GM18520 (cell line): ENCODE results near the gene BTNL8.

Experiments used
- ATAC-seq: cut with Tn5 transposase; IDR thresholded peaks from one replicate; pipeline ENCODE4 v1.9.1; 2021; ENCODE audit not compliant: unreplicated experiment

BTNL8 gene

DNA sequence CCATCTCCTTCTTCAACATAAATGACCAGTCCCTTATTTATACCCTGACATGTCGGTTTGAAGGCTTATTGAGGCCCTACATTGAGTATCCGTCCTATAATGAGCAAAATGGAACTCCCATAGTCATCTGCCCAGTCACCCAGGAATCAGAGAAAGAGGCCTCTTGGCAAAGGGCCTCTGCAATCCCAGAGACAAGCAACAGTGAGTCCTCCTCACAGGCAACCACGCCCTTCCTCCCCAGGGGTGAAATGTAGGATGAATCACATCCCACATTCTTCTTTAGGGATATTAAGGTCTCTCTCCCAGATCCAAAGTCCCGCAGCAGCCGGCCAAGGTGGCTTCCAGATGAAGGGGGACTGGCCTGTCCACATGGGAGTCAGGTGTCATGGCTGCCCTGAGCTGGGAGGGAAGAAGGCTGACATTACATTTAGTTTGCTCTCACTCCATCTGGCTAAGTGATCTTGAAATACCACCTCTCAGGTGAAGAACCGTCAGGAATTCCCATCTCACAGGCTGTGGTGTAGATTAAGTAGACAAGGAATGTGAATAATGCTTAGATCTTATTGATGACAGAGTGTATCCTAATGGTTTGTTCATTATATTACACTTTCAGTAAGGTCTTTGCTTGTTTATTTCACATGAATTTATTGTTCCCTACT, 51.5 kb downstream of the BTNL8 start:
- ATAC-seq: no peak

DNA sequence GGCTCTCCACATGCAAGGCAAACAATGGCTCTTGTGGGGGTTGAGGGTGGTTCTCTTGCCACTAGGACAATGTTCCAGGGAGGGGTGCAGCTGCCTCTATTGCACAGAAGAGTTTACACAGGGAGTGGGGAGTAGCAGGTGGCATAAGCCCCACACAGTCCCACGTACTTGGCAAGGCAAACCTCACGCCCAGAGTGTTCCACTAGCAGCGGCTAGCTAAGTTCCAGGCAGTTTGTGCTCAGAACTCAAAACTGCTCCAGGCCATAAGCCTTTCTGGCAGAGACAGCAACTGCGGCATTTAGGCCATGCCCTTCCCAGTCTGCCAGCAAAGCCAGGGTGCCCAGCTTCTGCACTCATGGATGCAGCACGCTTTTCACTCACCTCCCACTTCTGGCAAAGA, 60.7 kb downstream of the BTNL8 start:
- ATAC-seq: no peak

DNA sequence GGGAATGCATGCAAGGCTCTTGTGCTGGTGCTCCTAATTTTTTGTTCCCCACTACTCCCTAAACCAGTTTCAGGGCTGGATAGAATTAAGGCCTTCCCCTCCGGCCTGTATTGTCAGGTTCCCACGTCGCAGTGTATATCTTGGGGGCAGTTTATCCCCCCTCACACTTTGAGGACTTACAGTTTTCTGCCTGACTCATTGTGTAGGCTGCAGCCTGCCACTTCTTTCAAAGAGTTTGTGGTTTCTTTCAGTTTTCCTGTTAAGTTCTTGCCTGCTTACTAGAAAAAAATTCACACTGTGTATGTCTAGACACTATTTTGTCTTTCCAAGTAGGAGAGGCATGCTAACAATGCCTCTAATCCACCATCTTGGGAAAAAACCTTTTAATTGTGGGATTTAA, 61.2 kb downstream of the BTNL8 start:
- ATAC-seq: no peak

DNA sequence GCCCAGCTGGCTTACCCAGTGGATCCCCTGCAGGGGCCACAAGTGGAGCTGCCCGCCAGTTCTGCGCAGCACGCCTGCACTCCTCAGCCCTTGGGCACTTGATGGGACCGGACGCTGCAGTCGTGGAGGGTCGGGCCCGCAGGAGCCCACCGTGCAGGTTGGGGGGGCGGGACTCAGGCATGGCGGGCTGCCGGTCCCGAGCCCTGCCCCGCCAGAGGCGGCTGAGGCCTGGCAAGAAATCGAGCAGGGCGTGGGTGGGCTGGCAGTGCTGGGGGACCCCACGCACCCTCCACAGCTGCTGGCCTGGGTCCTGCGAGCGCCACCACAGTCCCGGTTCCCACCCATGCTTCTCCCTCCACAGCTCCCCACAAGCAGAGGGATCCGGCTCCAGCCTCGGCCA, 70.4 kb downstream of the BTNL8 start:
- ATAC-seq: no peak

DNA sequence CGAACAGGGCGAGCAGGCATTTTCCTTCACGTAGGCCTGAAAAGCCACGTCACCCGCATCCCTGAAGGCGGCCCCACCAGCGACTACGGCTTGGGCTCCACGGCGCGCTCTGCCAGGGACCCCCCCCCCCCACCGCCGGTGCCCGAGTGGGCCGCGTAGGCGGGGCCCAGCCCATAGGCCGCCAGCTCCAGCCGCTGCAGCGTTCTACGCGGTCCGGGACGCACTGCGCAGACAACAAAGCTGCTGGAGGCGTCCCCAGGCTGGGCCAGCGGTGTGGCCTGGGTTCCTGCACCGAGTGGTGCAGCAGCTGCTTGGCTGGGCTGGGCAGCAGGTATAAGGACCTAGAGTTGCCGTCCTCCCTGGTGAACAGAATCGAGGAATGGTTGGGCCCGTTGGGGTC, 71.4 kb downstream of the BTNL8 start:
- ATAC-seq: no peak

DNA sequence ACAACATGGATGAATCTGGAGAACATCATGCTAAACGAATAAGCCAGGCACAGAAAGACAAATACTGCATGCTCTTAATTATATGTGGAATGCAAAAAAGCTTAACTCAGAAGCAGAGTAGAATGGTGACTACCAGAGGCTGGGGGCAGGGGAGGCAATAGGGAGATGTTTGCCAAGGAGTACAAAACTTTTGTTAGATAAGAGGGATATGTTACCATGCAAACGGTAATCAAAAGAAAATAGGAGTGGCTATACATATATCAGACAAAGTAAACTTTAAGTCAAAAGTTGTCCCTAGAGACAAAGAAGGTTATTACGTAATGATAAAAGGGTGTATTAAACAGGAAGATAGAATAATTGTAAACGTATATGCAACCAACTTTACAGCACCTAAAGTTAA, 71.9 kb downstream of the BTNL8 start:
- ATAC-seq: no peak

DNA sequence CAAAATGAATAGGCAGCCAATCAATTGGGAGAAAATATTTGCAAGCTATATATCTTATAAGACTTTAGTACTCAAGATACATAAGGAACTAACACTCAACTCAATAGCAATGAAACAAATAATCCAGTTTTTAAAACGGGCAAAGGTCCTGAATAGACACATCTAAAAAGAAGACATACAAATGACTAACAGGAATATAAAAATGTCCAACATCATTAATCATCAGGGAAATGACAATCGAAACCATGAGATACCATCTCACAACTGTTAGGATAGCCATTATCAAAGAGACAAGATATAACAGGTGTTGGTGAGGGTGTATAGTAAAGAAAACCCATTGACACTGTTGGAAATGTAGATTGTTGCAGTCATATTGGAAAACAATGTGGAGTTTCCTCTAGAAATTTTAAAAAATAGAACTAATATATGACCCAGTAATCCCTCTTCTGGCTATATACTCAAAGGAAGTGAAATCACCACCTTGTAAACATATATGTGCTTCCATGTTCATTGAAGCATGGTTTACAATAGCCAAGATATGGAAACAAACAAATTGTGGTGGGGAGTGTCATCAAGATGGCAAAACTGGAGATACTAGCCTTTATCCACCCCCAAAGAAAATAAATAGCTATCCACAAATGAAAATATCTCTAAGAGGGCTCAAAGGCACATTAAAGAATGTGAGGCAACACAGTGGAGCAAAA, 75.8 kb downstream of the BTNL8 start:
- no peak for ATAC-seq

DNA sequence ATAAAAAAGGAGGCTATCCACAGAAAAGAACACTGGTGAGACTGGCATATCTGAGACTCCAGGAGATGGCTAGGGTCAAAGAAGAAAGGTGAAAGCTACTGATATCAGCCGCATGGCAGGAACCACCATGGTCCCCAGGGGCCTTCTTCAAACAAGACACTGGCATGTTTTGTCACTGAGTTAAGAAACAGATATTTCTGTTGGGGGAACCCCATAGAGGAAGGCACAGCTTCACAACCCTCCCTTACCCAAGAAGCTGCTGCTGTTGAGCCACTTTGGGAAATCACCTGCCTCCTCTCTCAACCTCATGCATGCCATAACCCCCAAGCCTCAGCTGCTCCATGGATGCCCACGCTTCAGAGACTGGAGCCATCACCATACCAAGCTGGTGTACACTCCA, 76.4 kb downstream of the BTNL8 start:
- peak; percentile 96 for ATAC-seq

DNA sequence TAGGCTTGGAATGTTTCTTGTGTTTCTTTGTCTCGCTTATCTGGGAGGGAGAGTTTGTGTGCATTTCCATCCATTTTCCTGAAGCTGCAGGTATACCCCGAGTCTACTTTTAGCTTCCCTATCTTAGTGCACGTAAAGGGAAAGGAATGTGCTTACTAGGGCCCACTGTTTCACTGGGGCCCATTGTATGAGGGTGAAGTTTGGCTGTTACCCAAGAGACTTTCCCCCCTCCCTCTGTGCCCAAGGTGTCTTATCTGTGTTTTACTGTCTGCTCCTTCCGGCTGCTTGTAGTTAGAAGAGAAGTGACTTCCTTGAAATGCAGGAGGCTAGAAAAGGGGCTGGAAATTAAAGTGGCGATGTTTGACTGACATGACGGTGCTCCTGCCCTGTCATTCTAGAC, 77.6 kb downstream of the BTNL8 start:
- no peak for ATAC-seq

DNA sequence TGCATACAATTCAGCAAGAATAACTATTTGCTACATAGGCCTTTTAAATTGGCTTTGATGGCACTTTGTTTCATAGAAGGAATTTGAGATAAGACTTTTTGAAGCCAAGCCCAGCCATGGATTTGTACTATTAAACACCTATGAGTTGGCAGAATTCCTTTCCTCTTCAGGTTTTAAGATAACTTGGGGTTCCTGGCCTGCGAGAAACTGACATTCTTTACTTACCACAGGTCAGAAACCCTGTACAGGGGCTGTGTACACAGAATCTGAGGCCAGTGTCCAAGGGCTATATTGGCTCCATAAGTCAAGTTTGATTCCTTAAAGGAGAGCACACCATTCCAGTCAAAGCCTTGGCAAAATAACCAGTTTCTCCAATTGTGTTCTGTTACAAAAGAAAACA, 78.9 kb downstream of the BTNL8 start:
- ATAC-seq: no peak

DNA sequence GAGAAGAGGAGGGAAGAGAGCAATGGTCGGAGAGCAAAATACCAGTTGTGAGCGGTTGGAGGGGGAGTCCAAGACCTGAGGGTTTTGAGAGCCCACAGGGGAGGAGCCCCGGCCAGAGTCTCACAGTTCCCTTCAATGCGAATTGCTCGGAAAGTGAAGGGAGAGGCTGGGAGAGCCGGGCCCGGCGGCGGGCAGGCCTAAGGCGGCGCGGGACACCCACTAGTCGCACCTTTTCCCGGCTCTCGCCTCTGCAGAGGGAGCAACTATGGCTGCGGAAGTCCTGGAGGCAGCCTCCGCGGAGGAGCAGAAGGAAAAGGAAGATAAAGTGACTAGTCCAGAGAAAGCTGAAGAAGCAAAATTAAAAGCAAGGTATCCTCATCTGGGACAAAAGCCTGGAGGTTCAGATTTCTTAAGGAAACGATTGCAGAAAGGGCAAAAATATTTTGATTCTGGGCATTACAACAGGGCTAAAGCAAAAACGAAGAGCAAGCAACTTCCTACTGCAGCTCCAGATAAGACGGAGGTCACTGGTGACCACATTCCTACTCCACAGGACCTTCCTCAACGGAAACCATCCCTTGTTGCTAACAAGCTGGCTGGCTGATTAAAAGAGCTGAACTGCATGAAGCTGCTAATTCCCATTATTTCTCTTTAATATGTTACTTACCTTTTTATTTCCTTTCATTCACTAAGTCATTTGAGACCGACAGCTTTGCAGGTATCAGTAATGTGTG, 83.2 kb downstream of the BTNL8 start:
- ATAC-seq: no peak

DNA sequence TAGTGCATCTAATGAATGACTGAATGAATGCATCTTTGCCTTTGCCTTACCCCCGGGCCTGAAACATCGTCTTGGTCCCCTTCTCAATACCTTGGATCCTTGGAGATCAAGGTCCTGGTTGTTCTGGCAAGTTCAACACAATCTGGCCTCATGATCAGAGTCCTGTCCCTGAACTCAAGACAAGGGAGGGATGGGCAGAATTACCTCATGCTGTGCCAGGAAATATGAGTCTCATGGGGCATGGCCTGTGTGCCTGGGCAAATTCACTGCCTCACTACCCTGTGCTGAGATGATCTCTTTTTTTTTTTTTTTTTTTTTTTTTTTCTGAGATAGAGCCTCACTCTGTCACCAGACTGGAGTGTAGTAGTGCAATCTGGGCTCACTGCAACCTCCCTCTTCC, 89.1 kb downstream of the BTNL8 start:
- no peak for ATAC-seq

DNA sequence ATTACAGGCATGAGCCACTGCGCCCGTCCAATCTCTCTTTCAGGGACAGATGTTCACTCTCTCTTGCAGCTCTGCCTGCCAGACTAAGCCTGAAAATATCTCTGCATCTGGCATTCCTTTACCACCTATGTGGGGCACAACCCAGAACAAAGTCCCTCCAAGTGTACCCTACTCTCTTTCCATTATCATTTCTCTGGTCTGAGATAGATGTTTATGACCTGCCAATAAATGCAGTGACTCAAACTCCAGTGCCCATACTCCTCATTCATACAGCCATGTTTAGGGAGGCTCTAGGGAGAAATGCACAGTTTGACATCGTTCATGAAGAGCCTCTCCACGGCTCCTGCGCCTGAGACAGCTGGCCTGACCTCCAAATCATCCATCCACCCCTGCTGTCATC, 89.6 kb downstream of the BTNL8 start, which contains the start of gene BTNL3:
TSS of gene BTNL3 (plus strand) at position 255 of the 400 bp plus-strand sequence. CDS start 183 bp downstream, outside the sequence.
- no peak for ATAC-seq

DNA sequence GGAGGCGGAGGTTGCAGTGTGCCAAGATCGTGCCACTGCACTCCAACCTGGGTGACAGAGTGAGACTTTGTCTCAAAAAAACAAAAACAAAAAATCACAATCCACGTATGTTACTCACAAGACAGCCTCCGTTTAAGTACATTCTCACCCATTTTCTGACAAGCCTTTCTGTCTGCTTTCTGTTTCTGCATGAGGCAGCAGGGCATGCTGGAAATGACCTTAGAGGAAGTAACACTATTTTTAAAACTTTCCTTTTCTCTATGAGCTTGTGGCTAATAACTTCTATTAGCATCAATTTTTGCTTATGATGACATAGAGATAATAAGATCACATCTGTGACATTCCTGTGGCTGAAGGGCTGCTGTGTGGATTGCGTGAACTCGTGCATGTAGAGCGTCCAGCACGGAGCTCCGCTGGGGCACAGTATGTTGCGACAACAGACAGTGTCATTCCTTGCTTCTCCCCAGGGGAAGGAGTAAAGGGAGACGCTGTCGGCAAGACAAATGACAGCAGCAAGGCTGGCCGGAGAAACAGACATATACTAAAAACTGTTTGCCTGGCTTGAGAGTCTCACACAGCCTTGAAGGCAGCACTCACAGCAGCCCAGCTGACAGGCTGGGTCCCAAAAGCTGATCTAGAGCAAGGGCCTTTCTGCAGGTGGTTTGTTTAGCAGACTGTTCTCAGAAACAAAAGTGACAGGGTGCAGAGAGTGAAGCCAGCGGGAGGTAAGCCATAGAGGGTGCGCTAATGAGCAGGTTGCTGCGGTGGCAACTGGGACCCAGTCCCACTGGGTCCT, 91.3 kb downstream of the BTNL8 start:
- ATAC-seq: no peak

DNA sequence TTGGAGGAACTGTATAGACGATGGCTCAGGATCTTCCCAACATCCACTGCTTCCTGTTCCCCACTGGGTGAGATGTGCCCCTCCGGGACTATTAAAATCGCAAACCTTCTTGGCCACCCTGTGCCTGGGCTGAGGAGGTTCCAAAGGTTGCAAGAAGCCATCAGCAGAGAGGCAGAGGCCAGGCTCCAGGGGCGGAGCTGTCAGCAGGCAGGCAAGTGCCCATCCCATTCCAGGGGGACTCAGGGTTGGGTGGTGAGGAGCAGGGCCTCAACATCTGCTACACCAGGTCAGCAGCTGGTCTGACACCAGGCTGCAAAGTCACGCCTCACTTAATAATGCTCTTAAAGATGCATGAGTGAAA, 91.9 kb downstream of the BTNL8 start:
- no peak for ATAC-seq
